Panc1 (cell line): ENCODE measurements around the gene CCDC9. TPM values are rescaled to one million over a fixed set of nuclear protein-coding genes. Genes with fewer than 3 reads are reported as not detected.

ENCODE experiments used
- ATAC-seq: fragments of 200-7000 bp; cut with Tn5 transposase; 2 replicates; pipeline ENCODE4 v1.9.1; 2020; ENCODE audit warnings: mild to moderate bottlenecking, moderate library complexity
- BruUV-seq: library from RNA; stranded (reverse); fragments of 400-500 nt; replicated peaks from 2 replicates; lab custom pipeline; 2021; lab: Mats Ljungman, UMichigan
- CTCF ChIA-PET: fragments of 300-600 bp; sonication (Branson Sonifier 250); formaldehyde crosslinking; loops from one replicate; lab custom pipeline; 2022; ENCODE audit warnings: antibody characterized with exemption; lab: Charles Lee
- POLR2A ChIA-PET: fragments of 300-600 bp; sonication (Branson Sonifier 250); formaldehyde crosslinking; loops from one replicate; lab custom pipeline; 2022; ENCODE audit warnings: antibody characterized with exemption; lab: Charles Lee
- DNase-seq: peaks from one replicate; pipeline ENCODE4 v3.0.0-alpha.2; 2010; ENCODE audit warnings: low read depth, low spot score
- H3K27ac ChIP-seq: 2 replicates; pipeline ENCODE4 v1.5.1; 2011; ENCODE audit warnings: mild to moderate bottlenecking, low read length, inconsistent platforms
- H3K27me3 ChIP-seq: fragments of 200-500 bp; sonication (Bioruptor generic); 2 replicates; pipeline ENCODE4 v1.6.0; 2014; ENCODE audit warnings: low read length, inconsistent platforms; ENCODE audit not compliant: control insufficient read depth, insufficient read depth
- H3K36me3 ChIP-seq: fragments of 200-500 bp; sonication (Bioruptor generic); 2 replicates; pipeline ENCODE4 v1.5.1; 2014; ENCODE audit warnings: inconsistent platforms, mild to moderate bottlenecking, low read length, moderate library complexity; ENCODE audit not compliant: control insufficient read depth, insufficient read depth
- H3K4me1 ChIP-seq: 2 replicates; pipeline ENCODE4 v1.5.1; 2011; ENCODE audit warnings: inconsistent platforms, mild to moderate bottlenecking, low read length, moderate library complexity; ENCODE audit not compliant: control insufficient read depth, insufficient read depth
- H3K4me3 ChIP-seq, 2 experiments: 2 replicates each; pipeline ENCODE4 v1.5.1; 2011 to 2012; ENCODE audit warnings: low read depth in 2 of 2, low read length in 2 of 2, mild to moderate bottlenecking in 2 of 2, inconsistent platforms in 1 of 2, moderate library complexity in 1 of 2
- H3K9me3 ChIP-seq: fragments of 200-500 bp; sonication (Bioruptor generic); 2 replicates; pipeline ENCODE4 v1.5.1; 2014; ENCODE audit warnings: low read depth, mild to moderate bottlenecking, inconsistent platforms, low read length, moderate library complexity; ENCODE audit not compliant: control insufficient read depth, insufficient read depth
- CTCF ChIP-seq: fragments of 450-650 bp; IDR thresholded peaks from 2 replicates; pipeline ENCODE4 v1.5.1; 2017; ENCODE audit warnings: mild to moderate bottlenecking
- POLR2AphosphoS5 ChIP-seq: IDR thresholded peaks from 2 replicates; pipeline ENCODE4 v1.6.1; 2012; ENCODE audit warnings: mild to moderate bottlenecking, low read depth, low read length, moderate library complexity
- REST ChIP-seq, 2 experiments: IDR thresholded peaks; 2 replicates each; pipeline ENCODE4 v1.6.1; 2011 to 2012; ENCODE audit warnings: low read depth in 2 of 2, control low read depth in 1 of 2, low read length in 1 of 2, mild to moderate bottlenecking in 1 of 2, moderate library complexity in 1 of 2; ENCODE audit not compliant: insufficient read depth in 1 of 2
- SIN3A ChIP-seq: IDR thresholded peaks from 2 replicates; pipeline ENCODE4 v1.6.1; 2012; ENCODE audit warnings: low read depth, mild to moderate bottlenecking, low read length, moderate library complexity, borderline replicate concordance; ENCODE audit not compliant: insufficient read depth
- TCF7L2 ChIP-seq: IDR thresholded peaks from 2 replicates; pipeline ENCODE4 v1.6.1; 2011; ENCODE audit warnings: mild to moderate bottlenecking, low read depth, low read length, inconsistent platforms
- in situ Hi-C: cut with HindIII; loops from 2 replicates; pipeline ENCODE4 v1.10.0; 2016; ENCODE audit warnings: low sequenced_read_pairs, low pct_unique_long_range_greater_than_20kb
- intact Hi-C: fragments of 100-400 bp; cut with micrococcal nuclease; formaldehyde crosslinking; loops from one replicate; pipeline ENCODE4 v1.10.0; 2022; ENCODE audit not compliant: unreplicated experiment
- microRNA-seq: library from miRNA; unstranded; fragments of <30 nt; microRNA quantifications from one replicate; pipeline ENCODE4 v1.1.0, GENCODE V29; 2020; ENCODE audit not compliant: unreplicated experiment
- total RNA-seq: library from RNA; stranded (reverse); gene quantifications from one replicate; pipeline ENCODE4 v1.2.1, GENCODE V29; 2021; ENCODE audit not compliant: unreplicated experiment

The CCDC9 gene
- total RNA-seq, 1 experiment from 2014 or later, result 29.2 TPM

GRCh38 chr19:47319923-47320871 lies 63.9 kb downstream of the CCDC9 start:
- intact Hi-C loops, result no loop called here
- ChIA-PET POLR2A (no interaction called here), CTCF (no interaction called here)
- no peaks in the 10 kb centered on the region for H3K36me3 ChIP-seq
- in situ Hi-C loops, result no loop called here
- no peaks in the 10 kb centered on the region for H3K9me3 ChIP-seq
- TF ChIP-seq SIN3A (no peak), POLR2AphosphoS5 (no peak), REST (IDR thresholded peaks at IDR 0.05; ENCODE audit: insufficient read depth in 1 of 2, low read depth in 2 of 2, low read length in 1 of 2) (no peak), TCF7L2 (no peak), CTCF (no peak)
- H3K27me3 ChIP-seq, result no peaks in the 10 kb centered on the region
- H3K27ac ChIP-seq, result no peak overlapping the region
- DNase-seq, result no peak
- 0 out of 2 replicates have a peak, but pooled peaks cover 3% of the 10 kb centered on the region for H3K4me1 ChIP-seq
- ATAC-seq, result no peak
- no TSS peak for BruUV-seq
- no peak overlapping the region for H3K4me3 ChIP-seq

Small RNA genes lying within 50 kb of the gene (microRNA-seq; reads per million reads assigned to microRNA genes)
- not detected for gene MIR3190
- not detected for gene MIR3191

Other genes with a start within 250 kb of the CCDC9 start
- gene NPAS1, start 236.7 kb upstream of the CCDC9 start, total RNA-seq, result 3.6 TPM
- gene TMEM160, start 207.9 kb upstream of the CCDC9 start, total RNA-seq, result 41.8 TPM
- 42.7 TPM for gene ZC3H4, start 142.7 kb upstream of the CCDC9 start, total RNA-seq
- gene SAE1, start 125.7 kb upstream of the CCDC9 start, total RNA-seq, result 140 TPM
- 7.6 TPM for gene BBC3, start 25.3 kb upstream of the CCDC9 start, total RNA-seq
- gene INAFM1, start 18.4 kb downstream of the CCDC9 start, total RNA-seq, result 13.1 TPM
- gene C5AR1, start 53.3 kb downstream of the CCDC9 start, total RNA-seq, result 2.7 TPM
- 0.03 TPM for gene C5AR2, start 75.7 kb downstream of the CCDC9 start, total RNA-seq
- gene DHX34, start 92.8 kb downstream of the CCDC9 start, total RNA-seq, result 29.2 TPM
- 11.3 TPM for gene MEIS3, start 163.0 kb downstream of the CCDC9 start, total RNA-seq
- gene SLC8A2, start 215.4 kb downstream of the CCDC9 start, total RNA-seq, result 0.10 TPM
- gene KPTN, start 227.7 kb downstream of the CCDC9 start, total RNA-seq, result 26.5 TPM